AG04450 (cell line): Measurements from ENCODE around the gene PLLP. TPM values are rescaled to one million over a fixed set of nuclear protein-coding genes. Genes with fewer than 3 reads are reported as not detected.
"Not testable (repeated sequence)": the region's sequence is repeated elsewhere in the genome, so short reads cannot be mapped to it uniquely, and the experiment has no call there.

Source experiments
- CTCF ChIA-PET: fragments of 300-600, 350-600 bp; formaldehyde crosslinking; extraction: SDS; loops from one replicate; lab custom pipeline; 2022; ENCODE audit warnings: antibody characterized with exemption, inconsistent platforms; lab: Charles Lee
- POLR2A ChIA-PET: fragments of 350-600 bp; formaldehyde crosslinking; extraction: SDS; loops from one replicate; lab custom pipeline; 2021; ENCODE audit warnings: antibody characterized with exemption, inconsistent platforms; lab: Yijun Ruan, JAX
- DNase-seq: peaks from one replicate; pipeline ENCODE4 v3.0.0-alpha.2; 2011; ENCODE audit warnings: low read depth, low spot score
- H3K27ac ChIP-seq: one replicate; pipeline ENCODE4 v1.5.1; 2012; ENCODE audit warnings: low read depth, low read length, control low read depth
- H3K27me3 ChIP-seq: one replicate; pipeline ENCODE4 v1.6.0; 2012; ENCODE audit warnings: low read length; ENCODE audit not compliant: control insufficient read depth, insufficient read depth
- H3K4me3 ChIP-seq: 2 replicates; pipeline ENCODE4 v1.5.1; 2011; ENCODE audit warnings: mild to moderate bottlenecking, low read depth, low read length, control low read depth
- H3K9me3 ChIP-seq: 2 replicates; pipeline ENCODE4 v1.5.1; 2012; ENCODE audit warnings: low read length; ENCODE audit not compliant: control insufficient read depth, insufficient read depth
- CTCF ChIP-seq: IDR thresholded peaks from 2 replicates; pipeline ENCODE4 v1.5.1; 2011; ENCODE audit warnings: low read depth, low read length, control low read depth, inconsistent platforms
- polyA plus RNA-seq: library from polyadenylated mRNA; depleted of rRNA; stranded (reverse); fragments of >200 nt; gene quantifications from 2 replicates; pipeline ENCODE4 v1.2.3, GENCODE V29; 2011

PLLP gene
- polyA plus RNA-seq, 1 experiment, result 0.10 TPM

DNA sequence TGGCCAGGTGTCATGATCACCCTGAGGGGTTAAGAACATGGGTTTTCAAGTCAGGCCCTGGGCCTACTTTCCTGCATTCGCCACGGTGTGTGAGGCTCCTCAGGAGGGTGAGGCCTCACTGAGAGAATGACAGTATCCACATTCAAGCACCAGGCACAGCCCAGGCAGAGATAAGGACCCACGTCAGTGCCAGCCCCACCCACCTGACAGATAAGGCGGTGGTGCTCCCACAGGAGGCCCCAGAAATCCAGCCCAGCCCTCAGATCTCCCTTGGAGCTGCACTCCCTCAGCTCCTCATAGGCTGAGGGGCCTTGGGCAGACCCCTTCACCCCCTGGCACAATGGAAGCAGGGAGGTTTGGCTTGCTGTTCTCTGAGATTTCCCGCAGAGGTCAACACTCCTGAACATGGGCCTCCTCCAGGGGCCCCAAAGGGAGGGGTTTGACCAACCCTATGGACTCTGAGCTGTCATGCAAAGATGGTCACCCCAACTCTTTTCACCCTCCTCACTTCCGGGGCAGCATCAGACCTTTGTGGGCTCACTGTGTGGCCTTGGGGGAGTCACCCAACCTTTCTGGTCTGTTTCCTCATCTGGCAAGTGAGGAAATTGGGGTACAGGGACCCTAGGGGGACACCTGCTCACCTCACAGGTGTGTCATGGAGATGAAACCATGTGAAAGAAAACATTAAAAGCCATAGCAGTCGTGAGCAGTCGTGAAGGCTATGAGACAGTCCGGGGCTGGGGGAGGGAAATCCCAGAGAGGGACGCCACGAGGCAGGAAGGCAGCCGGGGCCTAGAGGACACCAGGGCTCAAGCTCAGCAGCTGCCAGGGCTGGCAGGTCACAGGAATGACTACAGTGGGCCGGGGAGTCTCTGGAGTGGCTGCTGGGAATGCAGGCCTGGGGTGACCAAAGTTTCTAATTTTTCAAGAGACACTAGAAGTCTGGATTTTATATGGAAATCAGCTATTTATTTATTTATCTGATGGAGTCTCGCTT, 15.4 kb downstream of the PLLP start:
- no peak overlapping the region for H3K4me3 ChIP-seq
- no peak for DNase-seq
- TF ChIP-seq CTCF, result no peak
- no peaks in the 10 kb centered on the region for H3K9me3 ChIP-seq
- ChIA-PET POLR2A (no interaction called here), CTCF (interaction anchor here (0.6 kb wide), 1 partner anchor 477 kb away, joined by 3 read pairs; no protein-coding TSS in a partner anchor)
- H3K27me3 ChIP-seq, result peaks cover 5% of the 10 kb centered on the region
- no peak overlapping the region for H3K27ac ChIP-seq

DNA sequence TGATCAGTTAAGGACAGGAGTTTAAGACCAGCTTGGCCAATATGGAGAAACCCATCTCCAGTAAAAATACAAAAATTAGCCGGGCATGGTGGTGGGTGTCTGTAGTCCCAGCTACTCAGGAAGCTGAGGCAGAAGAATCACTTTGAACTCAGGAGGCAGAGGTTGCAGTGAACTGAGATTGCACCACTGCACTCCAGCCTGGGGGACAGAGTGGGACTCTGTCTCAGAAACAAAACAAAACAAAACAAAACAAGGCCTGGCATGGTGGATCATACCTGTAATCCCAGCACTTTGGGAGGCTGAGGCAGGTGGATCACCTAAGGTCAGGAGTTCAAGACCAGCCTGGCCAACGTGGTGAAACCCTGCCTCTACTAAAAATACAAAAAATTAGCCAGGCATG, 17.1 kb downstream of the PLLP start:
- H3K27me3 ChIP-seq, H3K27ac ChIP-seq, H3K4me3 ChIP-seq, DNase-seq, H3K9me3 ChIP-seq, CTCF ChIA-PET: not testable (repeated sequence)
- POLR2A ChIA-PET, result interaction anchor here (0.6 to 0.7 kb wide), 2 partner anchors 22 to 81 kb away, joined by 3 read pairs; partner anchors contain the start of genes ARL2BP, PSME3IP1 and RSPRY1

GRCh38 chr16:57266531-57267260, 17.8 kb downstream of the PLLP start:
- CTCF ChIA-PET, result no interaction called here
- no peaks in the 10 kb centered on the region; the same call in 1 of the 2 replicates for H3K9me3 ChIP-seq
- POLR2A ChIA-PET, result interaction anchor here (0.6 kb wide), 1 partner anchor 81 kb away, joined by 3 read pairs; the partner anchor contains the start of genes PSME3IP1 and RSPRY1
- no peak overlapping the region for H3K27ac ChIP-seq
- H3K27me3 ChIP-seq, result peaks cover 5% of the 10 kb centered on the region
- DNase-seq, result no peak
- no peak for TF ChIP-seq CTCF
- no peak overlapping the region for H3K4me3 ChIP-seq

DNA sequence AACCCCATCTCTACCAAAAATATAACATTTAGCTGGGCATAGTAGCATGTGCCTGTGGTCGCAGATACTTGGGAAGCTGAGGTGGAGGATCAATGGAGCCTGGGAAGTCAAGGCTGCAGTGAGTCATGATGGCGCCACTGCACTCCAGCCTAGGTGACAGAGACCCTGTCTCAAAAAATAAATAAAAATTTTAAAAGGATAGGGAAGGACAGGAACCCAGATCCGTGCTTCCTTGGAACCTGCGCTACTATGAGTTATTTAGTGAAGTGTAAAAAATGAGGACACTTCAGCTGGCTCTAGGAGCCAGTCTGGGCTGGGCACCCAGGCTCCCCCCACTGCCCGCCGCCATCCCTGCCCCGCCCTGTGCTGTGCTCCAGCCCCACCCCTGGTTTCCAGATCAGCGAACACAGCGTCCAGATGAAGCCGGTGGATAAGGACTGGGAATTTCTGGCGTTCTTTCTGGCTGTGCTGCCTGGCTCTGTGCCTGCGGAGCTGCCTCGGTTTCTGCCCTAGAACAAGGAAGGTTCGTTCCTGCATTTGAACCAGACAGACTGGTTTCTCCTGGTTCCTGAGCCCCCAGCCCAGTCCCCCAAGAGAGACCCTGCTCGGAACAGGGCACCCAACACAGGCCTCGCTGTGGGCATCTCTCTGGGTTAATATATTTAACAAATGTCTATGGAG, 18.5 kb downstream of the PLLP start:
- Histone ChIP-seq H3K27ac (no peak overlapping the region), H3K4me3 (no peak overlapping the region), H3K9me3 (no peaks in the 10 kb centered on the region; the same call in 1 of the 2 replicates), H3K27me3 (peaks cover 5% of the 10 kb centered on the region)
- no peak for TF ChIP-seq CTCF
- DNase-seq, result no peak
- CTCF ChIA-PET, result no interaction called here
- POLR2A ChIA-PET, result no interaction called here

- ChIA-PET CTCF (no interaction called here), POLR2A (no interaction called here)
- H3K27me3 ChIP-seq, result peaks cover 5% of the 10 kb centered on the region
- no peak overlapping the region for H3K4me3 ChIP-seq
- TF ChIP-seq CTCF, result no peak
- no peak overlapping the region for H3K27ac ChIP-seq
- no peak for DNase-seq
- no peaks in the 10 kb centered on the region; the same call in 1 of the 2 replicates for H3K9me3 ChIP-seq
Observed at GRCh38 chr16:57264950-57265371, 19.5 kb downstream of the PLLP start.
